NT2/D1 (cell line): ENCODE data around the gene ELF2.

Experiments used
- YY1 ChIP-seq: IDR thresholded peaks from 2 replicates; pipeline ENCODE4 v1.6.1; 2011; ENCODE audit not compliant: insufficient read length, insufficient read depth
- ZNF274 ChIP-seq: IDR thresholded peaks from 2 replicates; pipeline ENCODE4 v1.6.1; 2011; ENCODE audit warnings: mild to moderate bottlenecking, low read depth, low read length

GRCh38 chr4:139209470-139210063 is 32.5 kb upstream of the ELF2 start:
- TF ChIP-seq ZNF274 (no peak), YY1 (no peak)
